ENCODE measurements around the gene ADAR.

ADAR gene

DNA sequence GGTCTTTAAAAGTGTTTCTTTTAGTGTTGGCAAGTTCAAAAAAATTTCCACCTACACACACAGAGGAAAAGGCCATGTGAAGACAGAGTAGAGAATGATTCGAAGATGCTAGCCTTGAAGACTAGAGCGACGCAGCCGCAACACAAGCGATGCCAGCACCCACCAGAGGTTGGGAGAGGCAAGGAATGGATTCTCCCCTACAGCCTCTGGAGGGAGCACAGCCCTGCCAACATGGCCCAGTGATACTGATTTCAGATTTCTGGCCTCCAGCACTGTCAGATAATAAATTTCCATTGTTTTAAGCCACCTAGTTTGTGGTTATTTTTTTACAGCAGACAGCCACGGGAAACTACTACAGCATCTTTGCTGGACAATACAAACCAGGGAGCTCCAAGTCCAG lies 6.9 kb upstream of the ADAR start:
- no peak for DNase-seq

DNA sequence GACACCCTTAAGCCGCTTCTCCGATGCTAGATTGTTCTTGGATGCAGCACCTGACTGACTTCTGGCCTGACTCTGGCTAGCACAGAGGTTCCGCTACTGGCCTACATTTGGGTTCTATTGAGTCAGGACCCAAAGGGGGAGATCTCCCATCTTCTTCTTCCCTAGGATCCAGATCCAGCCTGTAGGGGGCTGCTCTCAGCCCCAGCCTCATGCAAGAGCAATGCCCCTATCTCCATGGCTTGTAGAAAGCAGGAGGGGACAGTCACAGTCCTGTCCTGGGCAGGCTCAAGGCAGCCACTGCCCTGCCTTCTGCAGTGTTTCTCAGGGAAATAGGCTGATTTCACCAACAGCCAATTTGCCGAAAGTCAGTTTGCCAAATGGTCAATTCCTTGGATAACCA lies 6.3 kb upstream of the ADAR start:
- DNase-seq = no peak

DNA sequence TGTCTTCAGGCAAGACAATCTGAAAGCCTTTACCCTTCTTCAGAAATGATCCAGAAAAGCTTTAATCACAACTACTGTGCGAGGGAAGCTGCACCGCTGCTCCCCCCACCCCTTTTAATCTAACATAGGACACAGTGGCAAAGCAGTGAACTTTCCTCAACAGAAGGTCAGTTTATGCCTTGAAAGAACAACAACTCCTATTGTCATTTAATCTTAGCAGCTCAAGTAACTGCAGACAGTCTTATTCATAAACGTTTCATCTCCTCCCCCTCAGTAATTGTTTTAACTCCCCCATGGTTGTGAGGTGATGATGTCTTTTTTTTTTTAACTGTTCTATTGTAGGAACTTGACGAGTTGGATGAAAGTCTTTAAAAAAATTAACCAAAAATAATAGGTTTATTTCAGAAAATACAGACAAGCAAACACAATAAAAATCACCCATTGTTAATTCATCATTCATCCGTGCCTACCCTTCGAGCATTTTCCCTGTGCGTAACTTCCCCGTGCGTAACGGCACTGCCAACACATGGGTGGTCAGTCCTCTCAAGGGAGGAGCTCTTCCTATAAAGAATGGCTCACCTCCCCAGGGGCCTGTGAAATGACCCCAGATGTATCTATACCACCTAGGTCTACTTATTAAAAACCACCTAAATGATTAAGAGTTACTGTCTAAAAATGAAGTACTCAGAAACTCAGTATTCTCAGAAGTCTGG lies 3.3 kb upstream of the ADAR start:
- DNase-seq = no peak

GRCh38 chr1:154609398-154610380 lies 1.7 kb upstream of the ADAR start:
- DNase-seq = peak; percentile 69

GRCh38 chr1:154608397-154609270 lies 648 bp upstream of the ADAR start:
- DNase-seq = peak; percentile 77

- no peak for DNase-seq
These were observed 829 bp downstream of the ADAR start for GRCh38 chr1:154607106-154607608.

- no peak for DNase-seq
These were observed 2.5 kb downstream of the ADAR start for GRCh38 chr1:154605534-154605933.

DNA sequence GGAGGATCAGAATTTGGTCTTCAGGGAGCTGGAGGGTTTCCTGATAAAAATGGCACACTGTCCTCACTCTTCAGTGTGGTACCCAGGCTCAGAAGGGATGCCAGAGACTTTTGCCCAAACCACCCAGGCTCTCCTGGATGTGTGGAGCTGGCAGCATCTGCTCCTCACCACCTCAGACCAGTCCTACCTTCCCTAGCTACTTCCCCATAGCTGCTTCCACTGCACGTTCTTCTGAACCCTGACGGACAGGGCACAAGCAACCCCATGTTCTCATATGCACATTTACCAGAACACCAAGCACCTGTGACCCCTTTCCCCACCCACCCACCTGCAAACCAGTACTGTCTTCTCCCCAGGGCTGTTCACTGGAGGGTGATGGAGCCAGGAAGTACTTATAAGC lies 4.7 kb downstream of the ADAR start:
- no peak for DNase-seq

- DNase-seq = no peak
These were observed 8.3 kb downstream of the ADAR start for GRCh38 chr1:154599658-154600057.

- DNase-seq = no peak
These were observed 8.9 kb downstream of the ADAR start for GRCh38 chr1:154598871-154599635.

GRCh38 chr1:154595621-154596020 lies 12.4 kb downstream of the ADAR start:
- no peak for DNase-seq

- no peak for DNase-seq
These were observed 13.2 kb downstream of the ADAR start for GRCh38 chr1:154594811-154595210.

DNA sequence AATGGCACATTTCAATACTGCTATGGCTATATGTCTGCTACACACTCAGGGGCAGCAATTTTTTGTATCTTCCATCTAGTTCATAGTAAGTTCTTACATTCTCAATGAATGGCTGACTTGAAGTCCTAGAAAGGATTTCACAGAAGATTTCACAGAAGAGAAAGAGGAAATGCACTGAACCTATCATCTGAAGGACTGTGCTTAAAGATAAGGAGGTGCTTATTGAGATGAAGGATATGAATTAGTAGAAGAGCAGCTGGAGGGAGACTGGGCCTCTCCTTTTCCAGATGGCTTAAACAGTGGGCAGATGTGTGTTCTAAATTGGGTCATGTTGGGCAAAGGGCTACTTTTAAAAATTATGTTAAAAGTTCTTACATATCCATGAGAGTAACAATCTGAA lies 14.6 kb downstream of the ADAR start:
- DNase-seq = no peak

GRCh38 chr1:154591206-154591605 lies 16.8 kb downstream of the ADAR start:
- no peak for DNase-seq

GRCh38 chr1:154590756-154591155 lies 17.2 kb downstream of the ADAR start:
- DNase-seq = no peak

- no peak for DNase-seq
These were observed 18.2 kb downstream of the ADAR start for GRCh38 chr1:154589780-154590179.

GRCh38 chr1:154586641-154587040 lies 21.3 kb downstream of the ADAR start:
- no peak for DNase-seq

DNA sequence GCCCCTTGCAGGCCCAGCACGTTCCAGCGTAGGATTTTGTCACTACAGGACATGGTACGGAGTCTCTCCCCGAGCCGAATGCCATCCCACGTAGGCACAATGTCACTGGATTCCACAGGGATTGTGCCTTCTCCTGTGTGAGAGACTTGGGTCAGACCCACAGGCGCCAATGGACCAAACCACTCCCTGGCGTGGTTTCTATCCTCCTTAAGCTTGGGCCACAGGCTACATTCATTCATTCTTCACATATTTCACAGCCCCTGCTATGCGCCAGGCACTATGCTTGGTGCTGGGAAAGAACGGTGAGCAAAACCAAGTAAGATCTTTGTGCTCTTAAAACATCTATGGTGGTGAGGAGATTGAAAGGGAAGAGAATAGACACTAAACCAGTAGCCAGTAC lies 21.8 kb downstream of the ADAR start:
- DNase-seq = no peak

DNA sequence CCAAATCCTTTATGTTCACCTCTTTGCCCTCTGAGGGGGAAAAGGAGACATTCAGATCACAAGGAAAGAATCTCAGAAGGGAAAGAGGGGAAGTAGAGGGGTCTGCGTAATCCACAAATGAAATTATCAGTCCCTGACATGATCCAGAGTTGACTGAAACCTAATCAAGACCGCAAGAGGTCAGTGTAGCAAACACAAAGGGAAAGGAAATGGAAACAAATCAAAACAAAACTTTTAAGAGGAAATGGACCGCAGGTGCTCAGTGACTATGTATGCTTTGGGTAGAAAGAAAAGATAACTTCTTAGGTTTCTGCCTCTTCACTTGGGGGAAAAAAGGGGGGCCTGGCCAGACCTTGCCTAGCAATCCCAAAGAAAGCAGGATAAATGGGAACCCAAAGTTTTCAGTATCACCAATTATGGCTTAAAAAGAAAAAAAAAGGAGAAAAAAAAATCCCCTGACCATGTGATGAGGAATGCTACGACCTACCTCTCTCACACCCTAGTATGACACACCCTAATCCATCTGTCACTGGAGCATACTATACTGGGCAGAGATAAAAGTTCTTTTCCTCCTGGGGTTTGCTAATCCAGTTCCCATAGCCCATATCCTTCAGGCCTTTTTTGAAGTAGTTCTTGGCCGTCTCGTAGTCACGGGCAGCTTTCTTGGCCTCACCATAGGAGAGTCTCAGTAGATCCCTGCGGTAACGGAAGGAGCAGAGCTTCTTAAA lies 23.6 kb downstream of the ADAR start:
- no peak for DNase-seq

DNA sequence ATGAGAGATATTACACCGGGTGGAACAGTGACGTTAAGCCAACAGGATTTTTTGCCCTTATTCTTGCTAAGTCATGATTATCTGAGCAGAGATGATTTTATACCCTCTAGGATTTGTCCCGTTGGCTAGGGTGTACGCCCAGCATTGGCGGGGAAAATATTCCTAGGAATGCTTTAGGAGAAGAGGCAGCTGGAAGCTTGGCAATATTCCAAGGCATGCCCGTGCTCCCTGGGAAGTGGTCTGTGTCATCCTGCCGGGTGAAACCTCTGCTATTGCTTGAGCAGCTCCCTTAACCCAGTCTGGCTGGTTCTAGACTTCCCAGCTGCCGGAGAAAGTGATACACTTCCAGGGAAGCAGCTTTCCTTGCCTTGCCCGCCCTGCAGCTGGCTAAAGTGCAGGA lies 24.2 kb downstream of the ADAR start:
- no peak for DNase-seq

- DNase-seq = no peak
These were observed 25.1 kb downstream of the ADAR start for GRCh38 chr1:154582885-154583284.
